RWPE1 (cell line): ENCODE measurements around the gene HRC.
A peak's percentile ranks its signal among the peaks of the same experiment; 100 is the strongest.

Experiments used
- CTCF ChIA-PET: fragments of 350-600 bp; sonication (Branson Sonifier 250); formaldehyde crosslinking; extraction: SDS; loops from one replicate; lab custom pipeline; 2021; lab: Yijun Ruan, JAX
- POLR2A ChIA-PET: fragments of 400-600 bp; formaldehyde crosslinking; extraction: SDS; loops from one replicate; lab custom pipeline; 2020; ENCODE audit warnings: antibody characterized with exemption; ENCODE audit not compliant: low non-redundant PET; lab: Yijun Ruan, JAX
- DNase-seq: peaks from one replicate; pipeline ENCODE4 v3.0.0; 2012; ENCODE audit warnings: low spot score
- H3K27ac ChIP-seq: fragments of 450-650 bp; 2 replicates; pipeline ENCODE4 v1.5.1; 2017
- TF ChIP-seq, protein P1 (sequence below): fragments of 450-650 bp; conservative IDR thresholded peaks from 2 replicates; pipeline ENCODE4 v1.5.1; 2017; ENCODE audit warnings: low read depth, mild to moderate bottlenecking

The HRC gene

DNA sequence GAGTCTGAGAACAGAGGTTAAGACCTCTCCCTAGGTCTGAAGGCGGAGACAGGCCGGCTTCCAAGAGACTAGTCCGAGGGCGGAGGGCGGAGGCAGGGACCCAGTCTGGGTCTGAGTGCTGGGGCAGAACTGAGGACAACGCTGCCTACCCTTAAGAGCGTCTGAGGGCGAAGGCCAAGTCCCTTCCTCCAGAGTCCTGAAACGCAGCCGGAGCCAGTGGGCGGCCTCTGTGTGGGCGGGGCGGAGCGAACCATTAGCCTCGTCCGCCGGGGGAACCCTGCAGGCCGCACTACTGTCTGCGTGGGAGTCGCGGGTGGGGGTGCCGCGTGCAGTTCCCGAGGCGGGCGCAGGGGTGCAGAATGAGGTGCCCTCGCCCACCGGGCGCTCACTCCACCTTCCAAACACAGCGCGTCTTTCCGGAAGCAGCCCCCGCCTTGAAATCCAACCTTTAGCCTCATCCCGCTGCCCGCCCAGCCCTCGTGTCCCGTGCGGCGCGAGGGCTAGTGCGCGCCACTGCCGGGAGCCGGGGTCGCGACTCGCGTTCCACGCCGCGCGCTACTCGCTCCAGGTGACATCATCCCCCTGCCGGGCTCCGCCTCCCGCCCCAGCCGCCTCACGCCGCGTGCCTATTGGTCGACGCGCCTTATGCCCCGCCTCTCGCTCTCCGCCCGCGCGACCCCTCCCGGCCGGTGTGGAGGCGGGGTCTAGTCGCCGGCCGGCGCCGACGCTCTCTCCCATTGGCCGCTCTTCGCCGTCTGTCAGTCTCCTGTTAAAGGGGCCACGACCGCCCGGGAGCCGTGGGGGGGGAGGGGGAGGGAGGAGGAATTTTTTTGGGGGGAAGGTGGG is 36.4 kb downstream of the HRC start, which contains the start of gene C19orf73:
Gene C19orf73, minus strand, starts transcription at position 579 of the 846 bp plus-strand sequence. Its CDS starts 121 bp downstream, at position 458.
- ChIA-PET CTCF (interaction anchor here (1.7 kb wide), 1 partner anchor 21 kb away, joined by 6 read pairs; no protein-coding TSS in a partner anchor), POLR2A (no interaction called here)
- peak within 1 kb of the TSS; percentile 88 for H3K27ac ChIP-seq
- DNase-seq, result peak; percentile 99
- TF ChIP-seq, protein P1, sequence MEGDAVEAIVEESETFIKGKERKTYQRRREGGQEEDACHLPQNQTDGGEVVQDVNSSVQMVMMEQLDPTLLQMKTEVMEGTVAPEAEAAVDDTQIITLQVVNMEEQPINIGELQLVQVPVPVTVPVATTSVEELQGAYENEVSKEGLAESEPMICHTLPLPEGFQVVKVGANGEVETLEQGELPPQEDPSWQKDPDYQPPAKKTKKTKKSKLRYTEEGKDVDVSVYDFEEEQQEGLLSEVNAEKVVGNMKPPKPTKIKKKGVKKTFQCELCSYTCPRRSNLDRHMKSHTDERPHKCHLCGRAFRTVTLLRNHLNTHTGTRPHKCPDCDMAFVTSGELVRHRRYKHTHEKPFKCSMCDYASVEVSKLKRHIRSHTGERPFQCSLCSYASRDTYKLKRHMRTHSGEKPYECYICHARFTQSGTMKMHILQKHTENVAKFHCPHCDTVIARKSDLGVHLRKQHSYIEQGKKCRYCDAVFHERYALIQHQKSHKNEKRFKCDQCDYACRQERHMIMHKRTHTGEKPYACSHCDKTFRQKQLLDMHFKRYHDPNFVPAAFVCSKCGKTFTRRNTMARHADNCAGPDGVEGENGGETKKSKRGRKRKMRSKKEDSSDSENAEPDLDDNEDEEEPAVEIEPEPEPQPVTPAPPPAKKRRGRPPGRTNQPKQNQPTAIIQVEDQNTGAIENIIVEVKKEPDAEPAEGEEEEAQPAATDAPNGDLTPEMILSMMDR, result no peak

DNA sequence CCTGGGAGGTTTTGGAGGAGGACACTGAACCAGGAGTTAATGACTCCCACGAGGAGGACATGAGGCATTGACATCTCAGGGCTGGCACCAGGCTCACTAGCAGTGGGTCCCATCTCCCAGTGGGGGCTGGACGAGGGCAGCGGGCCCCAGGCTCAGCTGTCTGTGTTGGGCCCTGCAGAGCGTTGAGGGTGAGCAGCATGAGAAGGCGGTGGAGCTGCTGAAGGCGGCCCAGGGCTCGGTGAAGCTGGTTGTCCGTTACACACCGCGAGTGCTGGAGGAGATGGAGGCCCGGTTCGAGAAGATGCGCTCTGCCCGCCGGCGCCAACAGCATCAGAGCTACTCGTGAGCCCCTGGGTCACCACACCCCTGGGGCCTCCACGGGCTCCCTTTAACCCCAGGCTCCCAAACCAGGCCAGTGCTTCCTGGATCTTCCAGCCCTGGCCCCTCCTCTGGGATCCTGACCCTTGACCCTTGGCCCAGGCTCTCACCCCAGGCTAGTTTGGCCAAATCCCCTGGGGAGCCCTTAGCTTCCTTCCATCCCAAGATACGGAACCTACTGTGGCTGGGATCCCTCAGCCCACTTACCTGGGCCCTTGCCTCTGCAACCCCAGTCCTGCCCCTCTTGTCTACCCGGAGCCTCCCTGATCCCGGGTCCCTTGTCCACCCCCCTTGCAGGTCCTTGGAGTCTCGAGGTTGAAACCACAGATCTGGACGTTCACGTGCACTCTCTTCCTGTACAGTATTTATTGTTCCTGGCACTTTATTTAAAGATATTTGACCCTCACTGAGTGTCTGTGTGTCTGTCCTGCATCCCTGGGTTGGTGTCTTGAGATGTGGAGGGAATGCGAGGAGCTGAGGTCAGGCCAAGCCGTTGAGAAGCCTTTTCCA is 37.3 kb downstream of the HRC start:
- TF ChIP-seq, protein P1, result no peak
- peak overlapping the region; percentile 88 for H3K27ac ChIP-seq
- CTCF ChIA-PET, result interaction anchor here (0.7 to 1.7 kb wide), 2 partner anchors 20 to 109 kb away, joined by 3 to 6 read pairs; no protein-coding TSS in a partner anchor
- no peak for DNase-seq
- POLR2A ChIA-PET, result no interaction called here

DNA sequence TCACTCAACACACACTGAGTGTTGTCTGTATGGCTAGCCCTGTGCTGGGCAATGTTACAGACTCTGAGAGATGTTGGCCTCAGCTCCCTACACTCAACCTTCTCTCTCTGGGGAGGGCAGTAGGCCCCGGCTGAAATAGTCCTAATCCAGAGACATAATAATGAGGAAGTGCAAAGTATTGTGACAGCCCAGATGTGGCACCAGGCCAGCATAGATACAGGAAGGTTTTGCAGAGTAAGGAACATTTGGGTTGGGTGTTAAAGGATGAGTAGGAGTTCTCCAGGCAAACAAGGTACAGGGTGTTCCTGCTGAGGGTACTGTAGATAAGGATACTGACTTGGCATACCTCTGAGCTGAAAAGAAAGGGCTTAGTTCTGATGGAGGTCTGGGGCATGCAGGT is 38.7 kb downstream of the HRC start:
- DNase-seq, result no peak
- no peak overlapping the region for H3K27ac ChIP-seq
- TF ChIP-seq, protein P1, result no peak
- ChIA-PET CTCF (no interaction called here), POLR2A (no interaction called here)

DNA sequence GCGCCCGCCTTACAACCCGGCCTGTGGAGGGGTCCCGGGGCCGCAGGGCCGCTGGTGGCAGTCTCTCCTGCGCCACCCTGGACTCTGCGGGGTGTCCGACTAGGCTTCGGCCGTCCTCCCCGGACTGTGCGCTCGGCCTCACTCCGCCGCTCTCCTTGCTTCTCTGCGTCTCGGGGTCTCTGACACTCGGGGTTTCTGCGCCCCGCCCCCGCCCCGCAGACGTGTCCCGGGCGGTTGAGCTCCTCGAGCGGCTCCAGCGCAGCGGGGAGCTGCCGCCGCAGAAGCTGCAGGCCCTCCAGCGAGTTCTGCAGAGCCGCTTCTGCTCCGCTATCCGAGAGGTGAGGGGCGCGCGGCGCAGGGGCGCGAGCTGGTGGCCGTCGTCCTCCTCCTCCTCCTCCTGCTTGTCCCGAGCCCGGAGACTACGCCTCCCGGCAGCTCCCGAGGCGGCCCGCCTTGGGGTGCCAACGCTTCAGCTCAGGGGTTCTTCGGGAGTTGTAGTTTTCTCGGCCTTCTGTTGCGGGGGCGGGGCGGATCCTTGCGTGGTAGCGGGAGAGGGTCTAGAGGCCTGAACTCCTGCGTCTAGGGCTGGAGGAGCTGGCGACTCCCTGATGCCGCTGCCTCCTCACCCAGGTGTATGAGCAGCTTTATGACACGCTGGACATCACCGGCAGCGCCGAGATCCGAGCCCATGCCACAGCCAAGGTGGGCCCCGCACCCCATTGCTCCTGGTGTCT is 40.4 kb downstream of the HRC start:
- no peak for DNase-seq
- CTCF ChIA-PET, result interaction anchor here (0.6 to 2.3 kb wide), 9 partner anchors 10 to 171 kb away, joined by 3 to 12 read pairs (median 3); no protein-coding TSS in a partner anchor
- POLR2A ChIA-PET, result no interaction called here
- H3K27ac ChIP-seq, result peak overlapping the region; percentile 59
- TF ChIP-seq, protein P1, result no peak

DNA sequence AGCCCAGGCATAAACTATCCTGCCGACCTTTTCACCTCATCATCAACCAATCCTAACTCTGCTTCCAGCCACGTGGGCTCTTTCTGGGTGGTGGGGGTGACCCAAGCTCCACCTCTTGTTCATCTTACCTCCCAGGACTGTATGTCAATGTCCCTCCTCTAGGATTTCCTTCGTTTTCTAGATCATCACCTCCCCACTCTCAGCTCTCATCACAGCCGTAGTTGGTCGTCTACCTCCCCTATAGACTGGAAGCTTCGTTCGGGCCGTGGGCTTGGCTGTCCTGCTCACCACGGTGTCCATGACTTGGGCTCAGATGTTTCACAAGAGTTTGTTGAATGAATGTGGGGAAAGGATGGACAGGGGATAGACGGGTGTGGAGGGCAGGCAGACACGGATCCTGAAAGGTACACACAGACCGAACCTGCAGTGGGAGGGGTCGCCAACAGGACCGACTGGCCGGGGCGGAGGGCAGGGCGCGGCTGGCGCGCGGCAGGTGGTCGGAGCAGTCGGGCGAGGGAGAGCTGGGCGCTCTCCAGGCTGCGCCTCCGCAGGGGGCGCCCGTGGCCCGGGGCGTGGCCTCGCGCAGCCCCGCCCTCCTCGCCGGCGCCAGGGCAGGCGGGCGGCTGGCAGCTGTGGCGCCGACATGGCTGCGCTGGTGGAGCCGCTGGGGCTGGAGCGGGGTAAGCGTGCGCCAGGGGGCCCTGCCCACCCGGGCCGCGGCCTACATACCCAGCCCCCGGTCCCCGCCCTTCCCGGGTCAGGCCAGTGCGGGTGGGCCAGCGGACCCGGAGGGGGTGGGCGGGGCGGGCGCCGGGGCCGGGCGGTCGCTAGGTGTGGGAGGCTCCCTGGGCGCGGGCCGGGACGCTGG is 41.2 kb downstream of the HRC start, which contains the start of gene LIN7B:
Gene LIN7B, plus strand, starts transcription at position 609 of the 868 bp plus-strand sequence. Its CDS starts 35 bp downstream, at position 644.
- CTCF ChIA-PET, result interaction anchor here (0.5 to 2.3 kb wide), 9 partner anchors 11 to 93 kb away, joined by 3 to 12 read pairs (median 3); no protein-coding TSS in a partner anchor
- TF ChIP-seq, protein P1, result peak; percentile 81
- H3K27ac ChIP-seq, result peak within 1 kb of the TSS; percentile 59
- DNase-seq, result peak; percentile 76
- POLR2A ChIA-PET, result no interaction called here
